HFF-Myc (cell line): Measurements from ENCODE around the gene SPSB2.

Experiments used
- DNase-seq: peaks from one replicate; pipeline ENCODE4 v3.0.0-alpha.2; 2011; ENCODE audit warnings: low read depth; ENCODE audit errors: extremely low read depth
- H3K4me3 ChIP-seq: replicated peaks from 2 replicates; pipeline ENCODE4 v1.5.1; 2011; ENCODE audit warnings: low read depth, mild to moderate bottlenecking, control low read depth, low read length
- CTCF ChIP-seq: IDR thresholded peaks from 2 replicates; pipeline ENCODE4 v1.5.1; 2012; ENCODE audit warnings: mild to moderate bottlenecking, low read depth, low read length, control low read depth; ENCODE audit errors: missing control alignments

Gene SPSB2

GRCh38 chr12:6916426-6917200 lies 43.5 kb upstream of the SPSB2 start:
- no peak overlapping the region for H3K4me3 ChIP-seq
- no peak for TF ChIP-seq CTCF

GRCh38 chr12:6915789-6916285 lies 42.7 kb upstream of the SPSB2 start:
- no peak overlapping the region for H3K4me3 ChIP-seq
- no peak for DNase-seq
- TF ChIP-seq CTCF = no peak

More at GRCh38 chr12:6916426-6917200, 43.5 kb upstream of the SPSB2 start:
- DNase-seq = no peak

- no peak for DNase-seq
- no peak for TF ChIP-seq CTCF
- H3K4me3 ChIP-seq = peak overlapping the region; percentile 45
These were observed 42.1 kb upstream of the SPSB2 start for GRCh38 chr12:6914947-6915788.

- no peak for DNase-seq
- peak within 1 kb of the TSS; percentile 45 for H3K4me3 ChIP-seq
- TF ChIP-seq CTCF = no peak
These were observed 41.3 kb upstream of the SPSB2 start, which contains the start of gene ENO2 for GRCh38 chr12:6914246-6914946. TSS of gene ENO2 (plus strand) at chr12:6914580. CDS start at chr12:6915833, 1,253 bp downstream.

- no peak for DNase-seq
- H3K4me3 ChIP-seq = no peak overlapping the region
- TF ChIP-seq CTCF = no peak
These were observed 39.2 kb upstream of the SPSB2 start for GRCh38 chr12:6912164-6912935.
